GM12878 (cell line): Measurements from ENCODE around the gene NEUROG2. TPM values are rescaled to one million over a fixed set of nuclear protein-coding genes. Genes with fewer than 3 reads are reported as not detected.

Experiments
- BMI1 ChIP-seq: fragments of 450-650 bp; IDR thresholded peaks from 2 replicates; pipeline ENCODE4 v1.6.1; 2016; ENCODE audit warnings: mild to moderate bottlenecking, moderate library complexity, borderline replicate concordance
- E2F4 ChIP-seq: IDR thresholded peaks from 2 replicates; pipeline ENCODE4 v1.6.1; 2012; ENCODE audit warnings: low read depth, low read length, improper control_type of control experiment
- E4F1 ChIP-seq: fragments of 450-650 bp; IDR thresholded peaks from 2 replicates; pipeline ENCODE4 v1.6.1; 2018; ENCODE audit warnings: borderline replicate concordance, mild to moderate bottlenecking; ENCODE audit not compliant: partially characterized antibody
- SIN3A ChIP-seq: IDR thresholded peaks from 2 replicates; pipeline ENCODE4 v1.6.1; 2012; ENCODE audit warnings: low read depth, low read length, improper control_type of control experiment
- ZBTB4 ChIP-seq: fragments of 450-650 bp; formaldehyde crosslinking; IDR thresholded peaks from 2 replicates; pipeline ENCODE4 v1.4.0; 2022; ENCODE audit warnings: mild to moderate bottlenecking, moderate library complexity
- polyA plus RNA-seq, 11 experiments: library from polyadenylated mRNA; depleted of rRNA in 4 of 11; unstranded in 6 of 11; stranded (reverse) in 5 of 11; fragments of >200 nt; fragmentation: Nextera tagmentation in 4 of 11; fragmentation: Illumina TruSeq in 1 of 11; extraction: Ambion mirVana in 4 of 11; extraction: Trizol in 1 of 11; gene quantifications; 1 replicate in 1 of 11; 2 replicates in 10 of 11; pipeline versions ENCODE4 v1.2.1 to v1.2.3, GENCODE V29; 2011 to 2016; ENCODE audit warnings: inconsistent platforms in 2 of 11, missing spikeins in 2 of 11, low read depth in 1 of 11
- total RNA-seq, 4 experiments: library from RNA; depleted of rRNA in 3 of 4; stranded (reverse); fragments of >200 nt in 3 of 4; fragmentation: Illumina TruSeq in 1 of 4; extraction: Trizol in 1 of 4; gene quantifications; 2 replicates each; pipeline versions ENCODE4 v1.2.1 to v1.2.3, GENCODE V29; 2013 to 2021

Gene NEUROG2
- total and polyA plus RNA-seq, 10 of the 15 experiments (the other 5 are each of a cell fraction or from before 2014, with no cell fraction given): 0.53 to 3.3 (median 1.1) TPM

GRCh38 chr4:112519689-112520597 is 4.0 kb upstream of the NEUROG2 start (continued):
- TF ChIP-seq ZBTB4 (CRISPR knock-in tag) (no peak), BMI1 (no peak), E4F1 (no peak), E2F4 (no peak), SIN3A (no peak)
